GM19395 (cell line): Measurements from ENCODE around the gene HBEGF.
"Not testable (repeated sequence)": the region's sequence is repeated elsewhere in the genome, so short reads cannot be mapped to it uniquely, and the experiment has no call there.

Experiments used
- ATAC-seq: cut with Tn5 transposase; IDR thresholded peaks from one replicate; pipeline ENCODE4 v1.9.1; 2021; ENCODE audit warnings: mild to moderate bottlenecking, moderate library complexity; ENCODE audit not compliant: unreplicated experiment

HBEGF gene

GRCh38 chr5:140361901-140362300 is 15.5 kb upstream of the HBEGF start:
- ATAC-seq, result no peak

DNA sequence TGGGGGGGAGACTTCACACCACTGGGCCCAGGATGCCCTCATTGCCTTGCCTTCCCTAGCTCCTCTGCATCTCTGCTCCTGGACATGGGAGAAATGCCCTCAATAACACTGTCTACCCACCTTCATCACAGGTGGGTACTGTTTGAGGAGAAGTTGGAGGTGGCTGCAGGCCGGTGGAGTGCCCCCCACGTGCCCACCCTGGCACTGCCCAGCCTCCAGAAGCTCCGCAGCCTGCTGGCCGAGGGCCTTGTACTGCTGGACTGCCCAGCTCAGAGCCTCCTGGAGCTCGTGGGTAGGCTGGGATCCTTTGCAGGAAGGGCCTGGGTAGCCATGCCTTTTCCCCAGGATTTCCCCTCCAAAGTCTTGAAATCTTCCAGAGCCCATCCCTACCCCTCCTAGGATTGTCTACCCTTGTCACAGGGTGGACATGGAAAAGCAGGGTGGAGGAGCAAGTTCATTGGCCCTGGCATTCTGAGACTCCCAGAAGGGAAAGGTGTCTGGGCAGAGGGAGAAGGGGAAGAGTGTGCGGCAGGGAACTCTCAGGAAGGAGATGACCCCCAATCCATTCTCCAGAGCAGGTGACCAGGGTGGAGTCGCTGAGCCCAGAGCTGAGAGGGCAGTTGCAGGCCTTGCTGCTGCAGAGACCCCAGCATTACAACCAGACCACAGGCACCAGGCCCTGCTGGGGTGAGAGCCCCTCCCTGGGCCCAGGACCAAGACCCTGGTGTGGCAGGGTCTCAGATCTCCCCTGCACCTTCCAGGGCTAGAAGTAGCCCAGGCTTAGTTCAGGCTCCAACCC is 14.5 kb upstream of the HBEGF start:
- no peak for ATAC-seq

DNA sequence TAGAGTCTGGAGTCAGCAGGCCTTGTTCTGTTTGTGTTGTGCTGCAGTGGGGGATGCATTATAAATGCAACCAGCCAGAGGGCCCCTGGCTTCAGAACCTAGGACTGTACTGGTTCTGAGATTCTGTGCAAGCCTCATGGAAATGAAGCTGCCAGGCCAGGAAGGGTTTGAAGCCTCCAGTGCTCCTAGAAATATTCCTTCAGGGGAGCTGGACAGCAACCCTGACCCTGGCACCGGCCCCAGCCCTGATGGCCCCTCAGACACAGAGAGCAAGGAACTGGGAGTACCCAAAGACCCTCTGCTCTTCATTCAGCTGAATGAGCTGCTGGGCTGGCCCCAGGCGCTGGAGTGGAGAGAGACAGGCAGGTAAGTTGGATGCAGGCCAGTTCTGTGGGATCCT is 13.7 kb upstream of the HBEGF start, which contains the start of gene SLC4A9:
TSS of gene SLC4A9 (plus strand) at position 94 of the 400 bp plus-strand sequence. CDS start at position 137, 43 bp downstream.
- ATAC-seq, result no peak

- ATAC-seq, result no peak
Observed at GRCh38 chr5:140358738-140359310, 12.4 kb upstream of the HBEGF start.

GRCh38 chr5:140357726-140358093 is 11.3 kb upstream of the HBEGF start:
- ATAC-seq, result peak; percentile 96

- ATAC-seq, result peak; percentile 21
Observed at GRCh38 chr5:140356853-140357725, 10.7 kb upstream of the HBEGF start.

GRCh38 chr5:140355546-140355945 is 9.1 kb upstream of the HBEGF start:
- no peak for ATAC-seq

DNA sequence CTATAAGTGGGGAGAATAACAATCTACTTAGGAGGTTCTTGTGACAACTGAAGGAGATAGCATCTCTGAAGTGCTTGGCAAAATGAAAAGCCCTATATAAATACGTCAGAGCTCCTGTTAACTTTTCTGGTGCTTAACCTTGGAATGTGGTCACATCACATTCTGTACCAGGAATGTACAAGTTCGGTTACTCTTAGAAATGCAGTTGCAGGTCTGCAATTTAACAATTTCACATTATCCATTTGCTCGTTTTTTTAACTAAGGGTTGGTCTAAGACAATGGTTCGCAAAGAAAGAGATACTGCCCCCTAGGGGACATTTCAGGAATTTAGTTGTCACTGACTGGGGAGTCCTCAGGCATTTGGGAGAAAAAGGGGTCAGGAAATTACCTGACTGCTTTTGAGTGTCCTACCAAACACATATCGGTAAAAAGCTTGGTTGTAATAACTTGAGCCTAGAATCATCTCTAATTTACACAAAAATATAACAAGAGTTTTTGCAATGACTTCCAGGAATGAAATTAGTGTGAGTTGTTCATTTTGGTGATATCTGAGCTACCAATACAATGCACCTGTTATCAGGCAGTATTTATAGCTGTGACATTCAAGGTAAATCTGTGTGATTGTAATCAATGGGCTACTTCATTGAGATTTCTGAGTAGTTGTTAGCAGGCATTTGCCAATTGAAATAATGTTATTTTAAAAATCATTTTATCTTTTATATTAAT is 5.4 kb upstream of the HBEGF start:
- ATAC-seq, result peak; percentile 76

DNA sequence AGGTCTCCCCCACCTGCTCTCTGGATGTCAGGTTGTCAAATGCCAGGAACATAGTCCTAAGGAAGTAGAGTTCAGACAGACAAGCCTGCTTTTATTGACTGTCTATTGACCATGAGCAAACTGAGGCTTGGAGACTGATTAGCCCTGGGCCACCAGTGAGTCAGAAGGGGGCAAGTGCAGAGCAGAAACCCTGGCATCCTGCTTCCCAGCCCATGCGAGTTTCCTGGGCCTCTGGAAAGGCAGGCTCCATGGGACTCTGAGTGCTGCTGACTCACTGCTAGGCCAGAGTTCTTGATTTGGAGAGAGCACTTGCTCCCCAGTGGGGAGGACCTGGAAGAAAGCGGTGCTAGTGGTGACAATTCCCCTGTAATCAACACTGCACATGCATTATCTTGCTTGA is 2.8 kb upstream of the HBEGF start:
- no peak for ATAC-seq

GRCh38 chr5:140348104-140348503 is 1.7 kb upstream of the HBEGF start:
- no peak for ATAC-seq

DNA sequence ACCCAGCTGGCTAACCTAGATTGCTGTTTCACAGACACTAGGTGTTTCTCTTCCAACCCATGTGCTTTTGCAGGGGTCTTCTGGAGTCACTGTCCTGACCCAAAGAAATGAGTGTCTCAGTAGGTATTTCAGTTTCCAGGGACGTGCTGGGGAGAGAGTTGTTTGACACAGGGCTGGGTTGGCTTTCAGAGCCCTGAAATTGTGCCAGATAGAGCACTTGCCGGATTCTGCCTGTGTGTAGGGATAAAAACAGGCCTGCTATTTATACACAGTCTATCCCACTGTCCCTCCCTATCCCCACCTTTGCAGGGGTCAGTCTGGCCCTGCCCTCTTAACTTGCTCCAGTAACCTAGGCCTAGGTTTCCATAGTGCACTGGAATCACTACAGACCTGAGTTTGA is 957 bp upstream of the HBEGF start:
- no peak for ATAC-seq

DNA sequence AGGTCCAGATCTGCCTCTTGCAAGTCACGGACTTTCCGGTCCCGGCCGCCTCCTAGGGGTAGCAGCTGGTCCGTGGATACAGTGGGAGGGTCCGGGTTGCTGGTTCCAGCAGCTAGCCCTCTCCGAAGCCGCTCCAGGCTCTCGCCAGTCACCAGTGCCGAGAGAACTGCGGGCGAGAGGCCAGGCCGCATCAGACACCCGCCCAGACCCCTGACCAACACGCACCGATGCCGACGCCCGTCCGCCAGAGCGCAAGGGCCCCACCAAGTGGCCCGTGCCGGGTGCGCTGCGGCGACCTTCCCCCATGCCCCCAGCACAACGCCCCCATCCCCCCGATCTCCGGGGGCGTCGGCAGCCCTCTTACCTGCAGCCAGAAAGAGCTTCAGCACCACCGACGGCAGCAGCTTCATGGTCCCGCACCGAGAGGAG is 470 bp downstream of the HBEGF start:
- ATAC-seq, result peak; percentile 4

GRCh38 chr5:140344683-140345423 is 1.6 kb downstream of the HBEGF start:
- ATAC-seq, result no peak

- ATAC-seq, result not testable (repeated sequence)
Observed at GRCh38 chr5:140343849-140344248, 2.6 kb downstream of the HBEGF start.

DNA sequence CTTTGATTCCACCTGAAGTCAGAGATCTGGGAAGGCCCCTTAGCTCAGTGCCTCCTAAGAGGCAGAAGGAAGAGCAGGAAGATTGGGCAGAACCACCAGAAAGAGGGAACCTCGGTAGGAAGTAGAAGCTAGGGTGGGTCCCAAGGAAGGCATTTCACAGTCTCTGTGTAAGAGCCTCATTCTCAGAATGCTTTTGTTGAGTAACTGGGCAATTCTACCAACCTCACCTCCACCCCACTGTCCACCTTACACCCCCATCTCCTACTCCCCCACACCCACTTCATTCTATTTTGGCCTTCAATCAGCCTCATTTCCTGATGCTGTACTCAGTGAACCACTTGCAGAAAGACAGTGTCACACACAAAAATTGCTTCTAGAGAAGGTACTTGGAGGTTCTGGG is 3.5 kb downstream of the HBEGF start:
- no peak for ATAC-seq

DNA sequence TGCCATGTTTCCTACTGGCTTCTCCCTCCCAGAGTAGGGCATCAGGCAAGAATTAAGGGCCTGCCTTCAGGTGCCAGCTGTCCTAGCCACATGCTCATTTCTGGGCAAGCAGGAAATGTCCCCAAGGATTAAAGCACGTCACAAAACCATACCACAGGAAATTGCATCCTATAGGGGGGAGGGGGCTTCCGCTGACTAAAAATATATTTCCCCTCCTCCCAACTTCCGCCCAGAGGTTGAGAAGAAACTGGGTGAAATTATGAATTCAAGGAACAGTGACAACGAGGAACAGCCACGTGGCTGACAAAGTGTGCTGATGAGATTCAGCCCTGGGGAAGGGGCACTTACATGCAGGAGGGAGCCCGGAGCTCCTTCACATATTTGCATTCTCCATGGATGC is 4.1 kb downstream of the HBEGF start:
- no peak for ATAC-seq

DNA sequence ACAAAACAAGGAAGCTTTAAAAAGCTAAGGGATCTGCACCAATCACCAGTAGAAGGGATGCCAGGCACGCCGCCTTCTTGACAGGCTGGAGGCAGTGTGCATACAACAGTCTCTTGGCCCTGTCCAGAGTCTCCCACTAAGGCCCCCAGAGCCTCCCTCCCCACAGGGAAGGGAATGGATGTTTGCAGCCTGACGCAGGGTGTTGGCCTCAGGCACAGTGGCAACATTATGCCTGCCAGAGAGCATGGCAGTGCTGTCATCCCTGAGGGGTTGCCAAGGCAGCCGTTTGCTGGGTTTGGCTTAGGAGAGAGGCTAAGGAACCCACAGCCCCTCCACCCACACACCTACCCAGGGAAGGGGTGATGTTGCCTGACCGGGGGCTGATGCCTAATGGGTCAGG is 4.8 kb downstream of the HBEGF start:
- ATAC-seq, result no peak

DNA sequence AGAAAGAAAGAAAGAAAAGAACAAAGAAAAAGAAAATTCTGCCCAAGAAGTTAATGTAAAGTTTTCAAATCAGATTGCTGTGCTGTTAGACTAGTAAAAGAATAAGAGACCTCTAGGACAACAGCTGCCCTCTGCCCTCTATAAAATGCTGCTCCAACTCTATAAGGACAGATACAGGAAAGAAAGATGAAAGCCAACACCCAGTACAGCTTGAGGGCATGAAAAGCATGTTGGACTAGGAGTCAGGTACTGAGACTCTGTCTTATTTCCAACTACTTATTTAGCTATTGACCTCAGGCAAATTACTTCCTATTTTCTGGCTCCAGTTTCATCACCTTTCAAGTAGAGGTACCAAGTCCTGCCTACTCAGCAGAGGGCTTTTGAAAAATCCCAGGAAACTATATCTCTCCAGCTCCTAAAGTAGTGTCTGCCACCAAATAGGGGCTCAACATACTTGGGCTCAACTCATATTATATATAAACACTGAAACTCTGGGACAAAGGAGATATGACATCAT is 5.7 kb downstream of the HBEGF start:
- no peak for ATAC-seq

- no peak for ATAC-seq
Observed at GRCh38 chr5:140339636-140340035, 6.8 kb downstream of the HBEGF start.

DNA sequence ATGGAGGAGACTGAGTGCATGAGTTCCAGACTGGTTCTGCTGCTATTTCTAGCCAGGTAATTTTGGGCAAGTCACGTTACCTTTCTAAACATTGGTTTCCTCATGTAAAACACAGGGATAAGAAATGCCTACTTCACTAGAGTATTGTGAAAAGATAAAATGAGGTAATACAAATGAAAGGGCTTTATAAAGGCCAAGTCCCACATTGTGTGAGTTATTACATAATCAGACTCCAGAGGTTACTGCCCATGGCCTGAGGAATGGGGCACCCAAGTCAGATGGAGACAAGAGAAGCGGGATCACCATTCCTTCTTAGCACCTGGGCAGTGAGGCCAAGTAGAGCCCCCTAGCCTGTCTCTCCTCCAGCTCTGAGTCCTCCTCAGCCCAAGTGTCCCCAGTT is 7.5 kb downstream of the HBEGF start:
- no peak for ATAC-seq
